ENCODE data around the gene SPP2.

SPP2 gene

GRCh38 chr2:234091883-234092282, 41.4 kb downstream of the SPP2 start:
- no peak for DNase-seq (ENCODE audit: low read depth in 2 of 2, low spot score in 1 of 2)

DNA sequence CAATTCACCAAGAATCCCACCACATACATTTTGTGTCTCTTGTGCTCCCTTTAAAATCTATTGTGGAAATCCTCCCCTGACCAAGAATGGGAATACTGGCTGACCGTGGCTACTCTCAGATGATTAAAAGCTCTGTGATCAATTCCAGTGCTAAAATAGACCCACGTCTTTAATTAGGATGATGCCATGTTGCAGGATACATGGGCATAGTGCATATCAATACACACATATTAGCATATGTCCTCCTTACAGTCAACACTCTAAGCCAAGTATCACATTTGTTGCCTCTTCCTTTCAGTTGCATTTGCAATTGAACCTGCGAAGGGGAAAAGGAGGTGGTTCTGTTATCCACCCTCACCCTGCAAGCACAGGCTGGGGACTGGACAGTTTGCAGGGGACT, 41.8 kb downstream of the SPP2 start:
- DNase-seq (ENCODE audit: low read depth in 2 of 2, low spot score in 1 of 2) = no peak

DNA sequence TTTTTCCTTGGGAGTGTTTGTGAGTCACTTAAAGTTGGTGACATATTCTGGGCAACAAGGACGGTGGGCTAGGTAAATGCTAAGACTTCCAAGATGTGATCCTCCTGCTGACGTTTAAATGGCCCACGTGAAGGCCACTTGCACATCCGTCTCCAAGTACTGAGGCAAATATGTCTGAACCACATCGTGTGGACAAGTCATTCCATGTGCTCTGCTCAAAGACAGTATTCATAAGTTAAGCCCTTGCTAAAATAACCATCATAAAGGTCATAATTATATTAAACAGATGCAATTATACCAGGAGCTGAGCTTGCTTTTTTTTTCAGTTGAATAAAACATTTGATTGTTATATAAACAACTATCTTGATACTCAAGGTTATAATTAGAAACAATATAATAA, 44.8 kb downstream of the SPP2 start:
- DNase-seq (ENCODE audit: low read depth in 2 of 2, low spot score in 1 of 2) = no peak

GRCh38 chr2:234096164-234096563, 45.7 kb downstream of the SPP2 start:
- DNase-seq (ENCODE audit: low read depth in 2 of 2, low spot score in 1 of 2) = no peak

DNA sequence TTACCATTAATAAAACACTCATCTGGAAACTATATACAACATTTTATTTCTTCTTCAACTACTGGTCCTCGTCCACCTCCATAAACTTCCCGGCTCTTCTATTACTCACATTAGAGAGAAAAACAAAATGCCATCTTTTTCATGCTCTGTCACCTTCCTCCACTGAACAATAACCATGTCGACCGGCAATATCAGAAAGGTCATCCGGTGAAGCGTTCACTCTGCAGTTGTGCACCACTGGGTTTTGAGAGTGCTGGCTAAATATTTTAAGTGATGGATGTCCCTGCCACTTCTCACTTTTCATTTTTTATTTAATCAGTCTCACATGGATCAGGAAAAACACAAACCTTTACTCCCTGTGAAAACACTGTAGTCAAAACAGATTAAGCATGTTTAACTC, 48.2 kb downstream of the SPP2 start:
- no peak for DNase-seq (ENCODE audit: low read depth in 2 of 2, low spot score in 1 of 2)

- DNase-seq (ENCODE audit: low read depth in 2 of 2, low spot score in 1 of 2) = no peak
Observed at GRCh38 chr2:234099266-234099665, 48.8 kb downstream of the SPP2 start.

DNA sequence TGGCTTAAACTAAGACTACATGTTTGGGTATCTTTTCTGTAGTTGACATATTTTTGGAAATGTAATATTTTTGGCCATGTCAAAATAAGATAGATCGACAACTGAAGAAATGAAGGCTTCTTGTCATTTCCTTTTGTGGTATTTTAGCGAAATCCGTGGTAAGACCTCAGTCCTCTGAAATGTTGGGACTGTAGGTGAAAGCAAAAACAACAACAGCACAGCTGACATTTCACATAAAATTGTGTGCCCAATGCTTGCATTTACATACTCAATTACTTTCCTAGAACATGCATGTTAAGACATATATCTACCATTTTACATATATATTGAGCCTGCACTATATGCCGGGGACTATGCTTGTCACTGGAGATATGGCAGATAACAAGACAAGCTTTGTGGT, 50.2 kb downstream of the SPP2 start:
- DNase-seq (ENCODE audit: low read depth in 2 of 2, low spot score in 1 of 2) = no peak

GRCh38 chr2:234102112-234102511, 51.6 kb downstream of the SPP2 start:
- DNase-seq (ENCODE audit: low read depth in 2 of 2, low spot score in 1 of 2) = no peak

DNA sequence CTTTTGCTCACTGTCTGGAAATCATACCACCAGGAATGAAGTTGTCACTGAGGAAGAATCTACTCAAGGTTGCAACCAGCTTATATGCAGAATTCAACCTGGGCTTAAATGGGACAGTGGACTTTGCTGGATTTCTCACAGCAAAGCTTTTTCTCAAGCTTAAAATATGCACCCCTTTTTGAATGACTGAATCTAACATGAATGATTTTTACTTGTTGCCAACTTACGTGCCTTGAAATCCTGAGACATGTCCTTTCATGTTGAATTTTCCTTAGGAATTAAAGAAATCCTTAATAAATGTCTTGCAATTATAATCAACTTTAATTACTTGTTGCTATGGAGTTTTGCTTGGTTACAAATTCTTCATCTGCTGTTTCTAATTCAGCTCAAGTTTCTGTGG, 57.4 kb downstream of the SPP2 start:
- no peak for DNase-seq (ENCODE audit: low read depth in 2 of 2, low spot score in 1 of 2)

DNA sequence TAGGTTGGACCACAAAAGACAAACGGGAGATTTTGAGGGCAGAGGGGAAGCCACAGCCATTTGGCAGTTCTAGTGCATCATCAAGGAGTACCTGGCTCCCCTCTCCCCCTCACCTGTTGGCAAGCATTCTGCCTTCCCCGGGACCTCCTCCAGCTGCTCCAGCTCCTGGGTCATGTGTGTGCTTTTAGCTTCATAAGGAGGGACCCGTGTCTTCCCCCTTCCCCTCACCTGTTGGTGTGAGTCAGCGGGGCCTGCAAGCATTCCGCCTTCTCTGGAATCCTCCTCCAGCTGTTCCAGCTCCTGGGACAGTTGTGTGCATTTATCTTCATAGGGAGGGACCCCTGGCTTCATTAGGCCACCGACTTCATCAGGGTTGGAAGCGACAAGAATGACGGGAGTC, 58.8 kb downstream of the SPP2 start:
- DNase-seq (ENCODE audit: low read depth in 2 of 2, low spot score in 1 of 2) = no peak

GRCh38 chr2:234110219-234110618, 59.7 kb downstream of the SPP2 start:
- DNase-seq (ENCODE audit: low read depth in 2 of 2, low spot score in 1 of 2) = no peak

GRCh38 chr2:234111523-234111922, 61.0 kb downstream of the SPP2 start:
- no peak for DNase-seq (ENCODE audit: low read depth in 2 of 2, low spot score in 1 of 2)

DNA sequence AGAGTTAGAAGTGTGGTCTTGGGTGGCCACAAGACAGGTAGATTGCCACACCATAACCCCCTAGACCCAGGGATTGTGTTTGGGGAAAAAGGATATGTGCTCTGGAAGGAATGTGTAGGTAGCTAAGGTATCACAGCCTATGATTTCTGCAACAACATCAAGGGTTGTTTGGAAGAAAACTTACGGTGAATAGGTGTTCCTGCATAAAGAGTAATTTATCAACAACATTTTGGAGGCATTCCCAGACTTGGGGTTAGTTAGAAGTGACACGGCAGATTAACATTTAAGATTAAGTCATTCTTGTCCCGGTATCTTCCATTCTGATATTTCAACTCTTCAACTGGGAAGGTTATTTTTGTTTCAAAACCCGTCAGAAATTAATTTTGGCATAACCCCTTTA, 65.5 kb downstream of the SPP2 start:
- DNase-seq (ENCODE audit: low read depth in 2 of 2, low spot score in 1 of 2) = no peak

DNA sequence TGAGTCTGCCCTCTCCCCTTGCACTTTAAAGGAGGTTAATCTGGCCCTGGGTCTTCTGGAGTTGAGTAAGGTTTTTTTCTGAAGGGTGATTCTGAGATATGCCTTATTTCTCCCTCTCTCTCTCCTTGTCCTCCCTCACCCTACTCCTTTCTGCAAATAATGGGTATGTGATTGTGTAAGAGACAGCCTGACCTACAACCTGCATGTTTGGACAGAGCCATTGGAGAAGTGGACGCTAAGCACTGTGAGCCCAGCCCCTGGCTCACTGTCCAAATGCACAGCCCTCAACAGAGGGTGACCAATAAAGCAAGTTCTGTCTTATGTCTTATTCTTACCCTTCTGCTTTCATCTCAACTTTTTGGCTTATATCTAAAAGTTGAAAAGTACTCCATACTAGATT, 71.5 kb downstream of the SPP2 start:
- DNase-seq (ENCODE audit: low read depth in 2 of 2, low spot score in 1 of 2) = no peak

GRCh38 chr2:234125451-234126145, 75.1 kb downstream of the SPP2 start:
- no peak for DNase-seq (ENCODE audit: low read depth in 2 of 2, low spot score in 1 of 2)

DNA sequence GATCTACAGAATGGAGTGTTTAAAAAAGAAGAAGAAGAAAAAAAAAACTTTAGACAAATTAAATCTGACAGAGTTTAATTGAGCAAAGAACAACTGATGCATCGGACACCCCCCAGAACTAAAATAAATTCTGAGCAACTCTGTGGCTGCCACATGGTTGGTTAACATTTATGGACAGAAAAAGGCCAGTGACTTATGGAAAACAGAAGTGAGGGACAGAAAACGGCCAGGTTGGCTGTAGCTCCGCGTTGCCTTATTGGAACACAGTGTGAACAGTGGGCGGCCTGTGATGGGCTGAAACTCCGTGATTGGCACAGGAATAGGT, 75.6 kb downstream of the SPP2 start:
- DNase-seq (ENCODE audit: low read depth in 2 of 2, low spot score in 1 of 2) = no peak

All from stimulated activated CD8-positive, alpha-beta memory T cell treated with anti-CD3 and anti-CD28 coated beads, Interleukin-4, amount 100 ng/mL, for 1 hour (primary cell).